ENCODE measurements around the gene MAPK13.
"Not testable (repeated sequence)": the region's sequence is repeated elsewhere in the genome, so short reads cannot be mapped to it uniquely, and the experiment has no call there.

The MAPK13 gene

DNA sequence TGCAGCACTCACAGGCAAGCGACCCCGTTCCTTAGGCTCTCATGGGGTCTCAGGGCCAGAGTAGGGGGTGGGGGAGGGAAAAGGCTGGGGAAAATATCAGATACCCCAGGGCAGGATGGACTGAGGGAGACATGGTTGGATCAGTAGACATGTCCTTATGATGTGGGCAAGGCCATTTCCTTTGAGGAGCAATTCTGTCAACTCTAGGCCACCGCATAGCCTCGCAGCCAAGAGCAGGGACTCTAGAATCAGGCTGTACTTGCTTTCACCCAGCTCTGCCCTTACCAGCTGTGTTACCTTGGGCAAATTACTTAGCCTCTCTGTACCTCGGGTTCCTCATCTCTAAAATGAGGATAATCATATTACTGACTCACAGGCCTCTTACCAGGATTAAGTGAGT lies 2.2 kb upstream of the MAPK13 start:
- no peak for DNase-seq (ENCODE audit: low read depth)

DNA sequence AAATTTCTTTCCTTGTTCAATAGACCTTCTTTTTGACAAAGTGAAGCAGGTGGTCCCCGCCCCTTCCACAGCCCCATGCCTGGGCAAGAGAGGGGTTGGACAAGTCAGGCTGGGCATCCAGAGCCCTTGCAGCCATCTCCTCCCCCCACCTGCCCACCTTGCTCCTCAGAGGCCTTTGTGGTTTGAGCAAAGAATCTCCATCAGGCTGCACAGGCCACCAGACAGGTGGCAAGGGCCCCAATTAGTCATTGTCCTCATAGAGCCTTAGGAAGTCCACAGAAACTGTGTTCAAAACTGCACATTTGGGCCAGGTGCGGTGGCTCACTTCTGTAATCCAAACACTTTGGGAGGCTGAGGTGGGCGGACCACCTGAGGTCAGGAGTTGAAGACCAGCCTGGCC lies 1.5 kb upstream of the MAPK13 start:
- no peak for DNase-seq (ENCODE audit: low read depth)

DNA sequence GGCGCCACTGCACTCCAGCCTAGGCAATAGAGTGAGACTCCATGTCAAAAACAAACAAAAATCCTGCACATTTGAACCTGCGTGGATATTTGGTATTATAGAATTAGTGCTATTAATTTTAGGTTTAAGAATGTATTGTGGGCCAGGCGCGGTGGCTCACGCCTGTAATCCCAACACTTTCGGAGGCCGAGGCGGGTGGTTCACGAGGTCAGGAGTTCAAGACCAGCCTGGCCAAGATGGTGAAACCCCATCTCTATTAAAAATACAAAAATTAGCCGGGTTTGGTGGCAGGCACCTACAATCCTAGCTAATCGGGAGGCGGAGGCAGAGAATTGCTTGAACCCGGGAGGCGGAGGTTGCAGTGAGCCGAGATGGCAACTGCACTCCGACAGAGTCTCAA lies 979 bp upstream of the MAPK13 start:
- not testable (repeated sequence) for DNase-seq (ENCODE audit: low read depth)

DNA sequence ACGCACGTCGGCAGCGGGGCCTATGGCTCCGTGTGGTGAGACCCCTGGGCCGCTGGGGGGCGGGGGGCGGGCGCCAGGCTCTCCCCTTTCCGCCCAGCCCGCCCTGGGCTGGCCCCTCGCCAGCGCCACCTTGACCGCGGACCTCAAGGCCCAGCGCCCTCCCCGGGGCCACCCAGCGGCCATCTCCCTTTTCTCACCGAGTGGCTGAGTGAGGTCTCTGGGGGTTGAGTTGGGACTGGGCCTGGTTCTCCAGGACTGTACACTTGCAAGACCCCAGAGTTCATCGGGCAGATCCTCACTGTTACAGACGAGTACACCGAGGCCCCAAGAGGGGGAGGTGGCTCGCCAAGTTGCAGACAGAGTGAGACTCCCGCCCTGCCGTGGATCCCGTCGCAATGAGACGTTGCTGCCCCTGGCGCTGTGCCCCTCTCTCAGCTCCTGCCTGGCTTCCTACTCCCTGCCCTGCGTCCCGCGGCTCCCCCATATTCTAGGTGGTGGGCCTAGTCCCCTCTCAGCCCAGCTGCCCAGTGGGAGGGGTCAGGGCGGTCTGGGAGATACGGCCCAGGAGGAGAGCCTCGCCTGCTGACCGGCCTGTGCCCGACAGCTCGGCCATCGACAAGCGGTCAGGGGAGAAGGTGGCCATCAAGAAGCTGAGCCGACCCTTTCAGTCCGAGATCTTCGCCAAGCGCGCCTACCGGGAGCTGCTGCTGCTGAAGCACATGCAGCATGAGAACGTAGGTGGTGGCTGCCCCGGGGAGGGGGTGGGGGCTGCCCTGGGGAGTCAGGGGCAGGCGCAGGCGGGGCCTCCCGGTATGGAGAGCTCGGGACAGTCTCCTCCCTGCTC lies 576 bp downstream of the MAPK13 start:
- no peak for DNase-seq (ENCODE audit: low read depth)

DNA sequence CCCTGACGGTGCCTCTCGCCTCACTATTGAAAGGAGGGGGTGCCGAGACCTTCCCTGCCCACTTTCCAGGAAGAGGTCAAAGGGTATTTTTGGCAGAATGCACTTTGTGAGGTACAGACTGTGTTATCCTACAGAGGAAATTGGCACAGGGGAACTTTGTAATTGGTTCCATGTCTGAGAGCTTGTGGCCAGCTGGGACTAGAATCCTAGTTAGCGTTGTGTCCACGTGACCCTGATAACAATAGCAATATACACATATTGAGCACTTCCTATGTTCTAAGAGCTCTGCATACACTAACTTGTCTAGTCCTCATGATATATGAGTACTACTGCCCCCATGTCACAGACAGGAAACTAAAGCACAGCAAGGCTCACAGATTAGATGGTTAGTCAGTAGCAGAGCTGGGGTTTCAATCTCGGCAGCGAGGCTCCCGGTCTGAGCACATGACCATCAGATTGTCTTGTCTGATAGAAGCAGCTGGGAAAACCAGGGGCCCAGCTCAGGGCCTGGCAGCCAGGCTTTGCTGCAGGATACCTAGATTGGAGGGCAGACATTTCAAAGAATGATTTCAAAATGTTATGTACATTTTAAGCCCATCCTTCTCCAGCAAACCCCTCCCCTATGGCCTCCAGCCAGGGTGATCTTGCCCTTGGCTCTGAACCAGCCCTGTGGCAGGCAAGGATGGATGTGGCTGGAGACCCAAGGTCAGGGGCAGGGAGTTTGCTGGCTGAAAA lies 1.4 kb downstream of the MAPK13 start:
- DNase-seq (ENCODE audit: low read depth): no peak

DNA sequence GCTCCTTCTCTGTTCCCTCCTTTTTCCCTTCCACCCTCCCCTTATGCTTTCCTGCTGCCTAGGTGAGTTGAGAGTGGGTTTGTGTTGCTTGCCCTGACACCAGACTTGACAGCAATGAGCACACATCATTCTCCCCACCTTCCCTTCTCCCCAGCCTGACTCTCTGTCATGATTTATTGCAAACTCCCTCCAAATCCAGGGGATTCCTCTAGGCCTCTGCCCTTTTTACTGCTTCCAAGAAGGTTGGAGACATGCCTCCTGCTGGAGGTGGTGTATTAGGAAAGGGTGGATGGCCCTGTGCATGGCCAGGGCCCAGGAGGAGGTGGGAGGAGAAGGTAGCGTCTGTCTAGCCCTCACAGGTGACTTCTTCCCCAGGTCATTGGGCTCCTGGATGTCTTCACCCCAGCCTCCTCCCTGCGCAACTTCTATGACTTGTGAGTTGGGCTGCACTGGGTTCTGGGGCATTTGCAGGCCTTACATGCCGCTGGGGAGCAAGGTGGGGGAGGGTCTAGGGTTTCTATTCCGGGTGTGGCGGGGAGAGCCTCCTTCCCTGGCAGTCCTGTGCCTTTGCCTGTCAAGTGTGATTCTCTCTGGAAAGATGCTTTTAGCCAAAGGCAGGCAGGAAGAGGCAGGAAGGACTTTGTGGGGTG lies 2.1 kb downstream of the MAPK13 start:
- DNase-seq (ENCODE audit: low read depth): no peak

DNA sequence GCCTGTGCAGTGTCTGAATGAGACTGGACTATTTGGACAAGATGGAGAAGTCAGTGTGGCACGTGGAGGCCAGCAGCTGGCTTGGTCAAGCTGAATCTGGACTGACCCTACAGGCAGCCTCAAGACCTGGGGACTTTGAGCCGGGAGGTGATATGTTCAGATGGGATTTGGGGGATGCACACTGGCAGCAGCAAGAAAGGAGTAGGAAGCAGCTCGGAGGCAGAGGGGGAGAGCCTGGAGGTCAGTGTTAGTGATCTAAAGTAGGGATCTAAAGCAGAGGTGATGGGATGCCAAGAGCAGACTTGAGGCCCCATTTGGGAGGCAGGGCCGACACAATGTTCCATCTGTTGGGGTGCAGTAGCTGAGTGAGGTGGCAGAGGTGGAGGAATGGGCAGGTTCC lies 2.8 kb downstream of the MAPK13 start:
- DNase-seq (ENCODE audit: low read depth): no peak

DNA sequence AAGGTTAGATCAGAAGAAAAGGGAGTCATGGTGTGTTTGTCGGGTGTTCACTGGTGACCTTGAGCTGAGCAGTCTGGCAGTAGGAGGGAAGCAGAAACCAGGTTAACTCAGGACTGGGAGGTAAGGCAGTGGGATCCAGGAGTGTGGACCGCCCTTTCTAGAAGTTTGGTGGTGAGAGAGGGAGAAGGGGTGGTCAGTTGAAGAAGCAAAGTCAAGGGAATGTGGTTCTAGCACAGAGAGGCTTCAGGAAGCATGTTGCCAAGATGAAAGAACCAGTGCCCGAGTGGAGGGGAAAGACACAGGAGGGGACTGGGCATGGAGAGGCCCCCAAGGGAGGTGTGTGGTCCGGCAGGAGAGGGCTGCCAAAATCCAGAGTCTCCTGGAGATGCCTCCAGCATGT lies 3.6 kb downstream of the MAPK13 start:
- no peak for DNase-seq (ENCODE audit: low read depth)

DNA sequence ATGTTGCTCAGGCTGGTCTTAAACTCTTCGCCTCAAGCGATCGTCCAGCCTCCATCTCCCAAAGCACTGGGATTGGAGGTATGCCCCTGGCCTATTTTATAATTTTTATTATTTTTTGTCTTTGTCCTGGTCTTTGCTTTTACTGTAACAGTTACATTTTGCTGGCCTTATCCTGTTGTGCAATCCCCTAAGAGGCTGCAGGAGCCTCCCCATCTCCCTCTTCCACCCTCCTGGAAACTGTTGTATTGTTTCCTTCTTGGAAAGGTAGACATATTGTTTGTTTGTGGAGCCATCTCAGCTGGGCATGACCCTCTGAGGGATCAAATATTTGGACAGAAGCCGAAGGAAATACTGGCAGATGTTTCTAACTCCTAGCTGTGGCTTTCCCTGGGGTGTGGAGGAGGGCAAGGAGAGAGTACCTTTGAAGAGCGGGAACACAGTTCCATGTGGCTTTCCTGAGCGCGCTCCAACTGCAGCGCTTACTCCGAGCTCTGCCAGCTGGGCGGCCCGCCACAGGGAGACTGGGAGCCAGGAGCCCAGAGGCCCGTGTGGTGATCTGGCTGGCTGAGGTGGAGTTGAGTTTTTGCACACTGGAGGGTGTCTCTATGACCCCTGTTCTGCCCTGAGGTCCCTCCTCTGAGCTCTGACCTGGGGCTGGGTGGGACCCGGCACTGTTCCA lies 4.9 kb downstream of the MAPK13 start:
- DNase-seq (ENCODE audit: low read depth): no peak

DNA sequence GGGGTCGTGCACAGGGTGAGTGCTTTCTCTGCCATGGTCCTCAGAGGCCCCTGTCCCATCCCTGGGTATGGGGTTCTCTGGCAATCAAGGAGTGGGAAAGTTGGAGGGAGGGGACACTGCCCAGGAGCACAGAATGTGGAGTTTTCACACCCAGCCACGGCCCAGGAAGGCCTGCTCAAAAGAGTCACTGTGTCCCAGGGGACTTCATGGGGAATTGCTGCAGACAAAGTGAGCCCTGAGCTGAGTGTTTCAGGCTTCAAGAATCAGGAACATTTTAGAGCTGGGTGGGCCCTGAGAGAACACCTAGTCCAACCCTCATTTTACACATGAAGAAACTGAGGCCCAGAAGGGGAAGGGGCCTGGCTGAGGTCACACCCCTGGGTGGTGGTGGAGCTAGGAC lies 5.7 kb downstream of the MAPK13 start:
- no peak for DNase-seq (ENCODE audit: low read depth)

DNA sequence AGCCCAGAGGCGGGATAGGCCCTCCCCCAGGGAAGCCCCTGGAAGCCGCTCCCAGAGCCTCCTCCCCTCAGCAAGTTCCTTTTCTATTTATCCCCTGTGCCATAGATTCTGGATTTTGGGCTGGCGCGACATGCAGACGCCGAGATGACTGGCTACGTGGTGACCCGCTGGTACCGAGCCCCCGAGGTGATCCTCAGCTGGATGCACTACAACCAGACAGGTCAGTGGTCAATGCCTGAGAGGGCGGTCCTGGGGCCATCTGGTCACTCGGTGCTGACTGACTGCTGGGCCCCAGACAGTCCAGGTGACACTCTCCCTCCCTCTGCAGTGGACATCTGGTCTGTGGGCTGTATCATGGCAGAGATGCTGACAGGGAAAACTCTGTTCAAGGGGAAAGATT lies 6.2 kb downstream of the MAPK13 start:
- no peak for DNase-seq (ENCODE audit: low read depth)

DNA sequence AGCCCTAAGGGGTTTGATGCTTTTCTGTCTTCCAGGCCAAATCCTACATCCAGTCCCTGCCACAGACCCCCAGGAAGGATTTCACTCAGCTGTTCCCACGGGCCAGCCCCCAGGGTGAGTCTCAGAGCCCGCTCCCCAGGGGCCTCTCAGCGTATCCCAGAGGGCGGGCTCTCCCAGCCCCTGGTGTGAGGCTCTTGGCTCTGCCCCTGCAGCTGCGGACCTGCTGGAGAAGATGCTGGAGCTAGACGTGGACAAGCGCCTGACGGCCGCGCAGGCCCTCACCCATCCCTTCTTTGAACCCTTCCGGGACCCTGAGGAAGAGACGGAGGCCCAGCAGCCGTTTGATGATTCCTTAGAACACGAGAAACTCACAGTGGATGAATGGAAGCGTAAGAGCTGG lies 8.4 kb downstream of the MAPK13 start:
- DNase-seq (ENCODE audit: low read depth): no peak

DNA sequence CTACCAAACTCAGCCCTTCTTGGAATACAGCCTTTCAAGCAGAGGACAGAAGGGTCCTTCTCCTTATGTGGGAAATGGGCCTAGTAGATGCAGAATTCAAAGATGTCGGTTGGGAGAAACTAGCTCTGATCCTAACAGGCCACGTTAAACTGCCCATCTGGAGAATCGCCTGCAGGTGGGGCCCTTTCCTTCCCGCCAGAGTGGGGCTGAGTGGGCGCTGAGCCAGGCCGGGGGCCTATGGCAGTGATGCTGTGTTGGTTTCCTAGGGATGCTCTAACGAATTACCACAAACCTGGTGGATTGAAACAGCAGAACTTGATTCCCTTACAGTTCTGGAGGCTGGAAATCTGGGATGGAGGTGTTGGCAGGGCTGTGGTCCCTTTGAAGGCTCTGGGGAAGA lies 9.1 kb downstream of the MAPK13 start:
- no peak for DNase-seq (ENCODE audit: low read depth)

DNA sequence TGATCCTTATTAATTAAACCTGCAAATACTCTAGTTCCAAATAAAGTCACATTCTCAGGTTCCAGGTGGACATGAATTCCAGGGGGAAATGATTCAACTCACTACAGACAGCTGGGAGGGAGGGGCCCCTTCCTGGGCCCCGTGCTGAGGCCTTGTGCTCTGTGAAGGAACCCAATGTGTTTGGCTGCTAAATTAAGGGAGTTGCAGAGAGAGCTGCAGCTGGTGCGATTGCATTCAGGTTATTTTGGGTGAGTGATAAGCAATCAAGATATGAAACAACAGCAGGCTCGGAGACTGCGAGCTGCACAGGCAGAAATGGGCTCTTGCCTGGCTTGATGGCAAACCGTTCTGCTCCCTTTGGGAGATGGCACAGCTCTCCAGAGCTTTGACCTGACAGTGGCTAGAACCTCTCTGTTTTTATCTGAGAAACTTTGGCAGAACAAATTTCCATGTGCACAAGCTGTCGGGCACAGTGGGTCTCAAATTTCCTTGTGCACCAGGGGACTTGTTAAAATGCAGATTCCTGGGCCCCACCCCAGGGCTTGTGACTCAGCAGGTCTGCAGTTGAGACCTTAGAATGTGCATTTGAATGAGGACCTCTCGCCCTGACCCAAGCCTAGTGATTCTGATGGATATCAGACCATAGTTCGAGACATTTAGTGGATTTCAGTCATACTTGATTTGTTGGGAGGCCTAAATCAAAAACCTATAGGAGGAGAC lies 9.8 kb downstream of the MAPK13 start:
- DNase-seq (ENCODE audit: low read depth): no peak

DNA sequence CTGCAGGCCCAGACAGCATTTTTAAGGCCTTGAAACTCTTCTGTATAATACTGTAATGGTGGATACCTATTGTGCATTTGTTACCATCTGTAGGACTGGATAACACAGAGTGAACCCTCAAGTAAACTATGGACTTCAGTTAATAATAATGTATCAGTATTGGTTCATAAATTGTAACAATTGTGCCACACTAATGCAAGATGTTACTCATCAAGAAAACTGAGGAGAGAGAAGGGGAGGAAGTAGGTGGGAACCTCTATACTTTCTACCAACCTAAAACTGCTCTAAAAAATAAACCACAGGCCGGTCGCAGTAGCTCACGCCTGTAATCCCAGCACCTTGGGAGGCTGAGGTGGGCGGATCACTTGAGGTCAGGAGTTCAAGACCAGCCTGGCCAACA lies 10.8 kb downstream of the MAPK13 start:
- DNase-seq (ENCODE audit: low read depth): no peak

DNA sequence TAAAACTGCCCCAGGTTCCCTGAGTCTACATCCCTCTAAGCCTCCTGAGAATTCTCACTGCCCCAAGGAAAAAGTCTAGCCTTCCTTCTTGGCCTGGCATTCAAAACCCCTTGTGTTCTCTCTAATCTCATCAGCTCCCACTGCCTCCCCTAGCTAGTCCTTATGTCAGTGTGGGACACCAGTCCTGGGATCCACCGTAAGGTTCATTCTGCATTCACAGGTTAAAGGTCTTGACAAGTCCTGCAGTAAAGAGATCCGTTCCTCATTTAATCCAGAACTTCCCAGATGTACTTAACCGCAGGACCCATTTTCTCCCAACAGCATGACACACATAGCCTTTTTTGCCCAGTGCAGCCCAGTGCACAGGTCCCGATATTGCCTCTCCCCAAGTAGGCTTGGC lies 11.6 kb downstream of the MAPK13 start:
- DNase-seq (ENCODE audit: low read depth): no peak

DNA sequence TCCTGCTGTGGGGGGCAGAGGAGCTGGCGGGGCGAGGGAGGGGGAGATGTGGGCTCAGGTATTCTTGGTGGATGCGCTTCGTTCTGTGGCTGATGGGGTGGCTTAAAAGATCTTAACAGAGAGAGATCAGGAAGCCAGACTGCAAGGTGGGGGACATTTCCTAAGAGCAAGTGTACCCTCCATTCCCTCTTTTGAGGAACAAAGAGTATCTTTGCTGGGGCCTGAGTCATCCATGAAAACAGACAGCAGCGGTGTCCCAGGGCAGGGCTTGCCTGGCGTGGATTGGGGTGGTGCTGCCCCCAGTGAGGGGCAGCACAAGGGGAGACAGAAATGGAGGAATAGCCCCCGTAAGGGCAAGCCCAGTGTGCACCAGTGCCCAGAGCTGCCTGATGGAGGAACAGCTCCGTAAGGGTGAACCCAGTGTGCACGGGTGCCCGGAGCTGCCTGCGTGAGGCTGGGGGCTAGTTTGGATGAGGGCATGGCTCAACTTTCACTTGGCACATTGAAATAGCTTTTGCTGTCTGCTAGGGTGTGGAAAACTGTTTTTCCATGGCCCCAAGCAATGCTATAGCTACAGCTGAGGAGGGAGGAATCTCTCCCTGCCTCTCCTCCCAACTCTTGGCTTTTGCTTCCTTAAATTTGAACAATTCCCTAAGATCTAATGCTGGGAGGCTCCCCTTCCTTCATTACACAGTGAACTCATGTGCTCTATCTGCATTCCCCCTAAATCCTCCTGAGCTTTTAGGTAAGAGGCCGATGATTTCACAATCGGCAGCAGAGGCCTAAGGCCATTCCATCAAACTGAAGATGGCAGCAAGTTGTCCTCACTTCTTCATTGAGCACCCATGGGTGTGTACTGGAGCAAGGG lies 12.9 kb downstream of the MAPK13 start:
- DNase-seq (ENCODE audit: low read depth): no peak

DNA sequence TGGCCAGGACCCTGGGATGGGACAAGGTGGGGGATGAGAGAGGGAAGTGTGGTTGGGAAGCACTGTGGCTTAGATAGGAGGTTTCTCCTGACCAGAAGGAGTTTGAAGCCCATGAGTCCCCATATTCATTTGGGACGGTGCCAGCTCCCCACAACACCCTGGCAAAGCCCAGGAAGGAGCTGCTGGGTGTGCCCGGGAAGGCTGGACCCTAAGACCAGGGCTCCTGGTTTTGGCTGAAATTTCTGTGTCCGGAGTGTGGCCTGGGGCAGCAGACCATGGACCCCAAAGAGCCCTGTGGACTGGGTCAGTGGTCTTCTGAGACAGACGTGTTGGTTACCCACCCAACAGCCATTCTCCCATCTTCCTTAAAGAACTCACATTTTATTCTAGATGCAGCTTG lies 15.2 kb downstream of the MAPK13 start:
- no peak for DNase-seq (ENCODE audit: low read depth)

DNA sequence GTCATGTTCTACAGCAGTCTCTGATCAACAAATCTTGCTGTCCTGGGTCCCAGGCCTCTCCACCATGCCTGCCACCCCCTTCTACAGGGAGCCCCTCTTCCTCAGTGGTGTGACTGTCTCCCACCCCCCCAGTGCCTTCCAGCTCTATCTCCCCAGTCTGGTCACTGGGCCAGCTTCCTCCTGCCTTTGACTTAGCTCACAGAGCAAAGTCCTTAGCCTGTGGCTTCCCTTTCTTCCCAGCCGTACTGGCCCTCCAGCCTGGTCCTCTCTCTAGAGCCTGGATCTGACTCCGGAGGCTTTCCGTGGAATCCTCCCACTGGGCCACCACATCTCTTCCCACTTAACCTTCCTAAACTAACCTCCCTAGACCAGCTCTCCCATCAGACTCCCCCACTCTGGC lies 17.0 kb downstream of the MAPK13 start:
- DNase-seq (ENCODE audit: low read depth): no peak

DNA sequence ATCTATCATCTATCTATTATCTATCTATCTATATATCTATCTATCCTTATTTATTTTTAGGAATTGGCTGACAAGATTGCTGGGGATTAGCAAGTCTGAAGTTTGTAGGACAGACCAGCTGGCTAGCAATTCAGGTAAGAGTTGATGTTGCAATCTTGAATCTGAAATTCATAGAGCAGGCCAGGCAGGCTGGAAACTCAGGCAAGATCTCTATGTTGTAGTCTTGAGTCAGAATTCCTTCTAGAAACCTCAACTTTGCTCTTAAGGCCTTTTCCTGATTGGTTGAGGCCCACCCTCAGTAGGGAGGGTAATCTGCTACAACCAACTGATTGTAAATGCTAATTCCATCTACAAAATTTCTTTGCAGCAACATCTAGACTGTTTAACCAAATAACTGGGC lies 19.2 kb downstream of the MAPK13 start:
- DNase-seq (ENCODE audit: low read depth): no peak

DNA sequence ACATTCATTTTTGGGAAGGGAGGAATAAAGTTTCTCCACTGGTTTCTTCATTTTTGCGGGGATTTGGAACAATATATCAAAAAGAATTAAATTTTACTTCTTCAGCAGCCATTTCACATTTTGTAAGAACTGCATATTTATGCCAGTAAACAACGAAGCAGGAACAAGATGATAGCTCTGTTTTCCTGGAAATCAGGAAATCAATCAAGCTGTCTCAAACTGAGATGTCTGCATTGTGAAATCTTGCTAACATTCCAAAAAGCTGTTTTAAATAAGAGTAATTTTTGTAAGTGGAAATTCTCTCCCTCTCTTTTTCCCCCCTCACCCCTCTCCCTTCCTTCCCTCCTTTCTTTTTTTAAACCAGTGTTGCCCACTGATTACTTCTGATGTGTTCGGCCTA lies 20.0 kb downstream of the MAPK13 start:
- DNase-seq (ENCODE audit: low read depth): no peak
